ENCODE data around the gene RPP30.
"Not testable (repeated sequence)": the region's sequence is repeated elsewhere in the genome, so short reads cannot be mapped to it uniquely, and the experiment has no call there.

RPP30 gene

GRCh38 chr10:90890347-90890746 is 18.6 kb downstream of the RPP30 start:
- H3K9me3 ChIP-seq (ENCODE audit: control insufficient read depth in 2 of 2, low read length in 2 of 2): no peaks in the 10 kb centered on the region

GRCh38 chr10:90893190-90893589 is 21.4 kb downstream of the RPP30 start:
- no peak overlapping the region for H3K9ac ChIP-seq (ENCODE audit: low read depth in 1 of 2, low read length in 2 of 2)
- peaks cover 39 to 58% of the 10 kb centered on the region in 2 donors for H3K36me3 ChIP-seq (ENCODE audit: control insufficient read depth in 2 of 2, insufficient read depth in 2 of 2, low read length in 2 of 2)
- H3K4me3 ChIP-seq (ENCODE audit: low read length in 2 of 2): no peak overlapping the region
- no peaks in the 10 kb centered on the region for H3K27me3 ChIP-seq (ENCODE audit: control insufficient read depth in 2 of 2, insufficient read depth in 2 of 2, low read length in 2 of 2)
- no peak overlapping the region for H3K27ac ChIP-seq (ENCODE audit: low read depth in 2 of 2, low read length in 2 of 2)
- no peaks in the 10 kb centered on the region for H3K4me1 ChIP-seq (ENCODE audit: control insufficient read depth in 2 of 2, insufficient read depth in 2 of 2, low read length in 2 of 2)
- H3K9me3 ChIP-seq (ENCODE audit: control insufficient read depth in 2 of 2, low read length in 2 of 2): no peaks in the 10 kb centered on the region

More at GRCh38 chr10:90890347-90890746, 18.6 kb downstream of the RPP30 start:
- Histone ChIP-seq H3K4me3 (ENCODE audit: low read length in 2 of 2) (no peak overlapping the region), H3K36me3 (ENCODE audit: control insufficient read depth in 2 of 2, insufficient read depth in 2 of 2, low read length in 2 of 2) (peaks cover 45 to 65% of the 10 kb centered on the region in 2 donors), H3K27me3 (ENCODE audit: control insufficient read depth in 2 of 2, insufficient read depth in 2 of 2, low read length in 2 of 2) (no peaks in the 10 kb centered on the region), H3K9ac (ENCODE audit: low read depth in 1 of 2, low read length in 2 of 2) (no peak overlapping the region), H3K27ac (ENCODE audit: low read depth in 2 of 2, low read length in 2 of 2) (no peak overlapping the region), H3K4me1 (ENCODE audit: control insufficient read depth in 2 of 2, insufficient read depth in 2 of 2, low read length in 2 of 2) (peaks cover 0 to 4% of the 10 kb centered on the region in 2 donors)

- not testable (repeated sequence) for H3K4me3 ChIP-seq (ENCODE audit: low read length in 2 of 2); H3K4me1 ChIP-seq (ENCODE audit: control insufficient read depth in 2 of 2, insufficient read depth in 2 of 2, low read length in 2 of 2); H3K27ac ChIP-seq (ENCODE audit: low read depth in 2 of 2, low read length in 2 of 2); H3K9me3 ChIP-seq (ENCODE audit: control insufficient read depth in 2 of 2, low read length in 2 of 2); H3K9ac ChIP-seq (ENCODE audit: low read depth in 1 of 2, low read length in 2 of 2); H3K27me3 ChIP-seq (ENCODE audit: control insufficient read depth in 2 of 2, insufficient read depth in 2 of 2, low read length in 2 of 2)
- peaks cover 34 to 51% of the 10 kb centered on the region in 2 donors for H3K36me3 ChIP-seq (ENCODE audit: control insufficient read depth in 2 of 2, insufficient read depth in 2 of 2, low read length in 2 of 2)
Observed at GRCh38 chr10:90896916-90897315, 25.1 kb downstream of the RPP30 start.

- Histone ChIP-seq H3K4me3 (ENCODE audit: low read length in 2 of 2) (no peak overlapping the region), H3K27me3 (ENCODE audit: control insufficient read depth in 2 of 2, insufficient read depth in 2 of 2, low read length in 2 of 2) (no peaks in the 10 kb centered on the region), H3K9me3 (ENCODE audit: control insufficient read depth in 2 of 2, low read length in 2 of 2) (no peaks in the 10 kb centered on the region), H3K36me3 (ENCODE audit: control insufficient read depth in 2 of 2, insufficient read depth in 2 of 2, low read length in 2 of 2) (peaks cover 5 to 10% of the 10 kb centered on the region in 2 donors), H3K4me1 (ENCODE audit: control insufficient read depth in 2 of 2, insufficient read depth in 2 of 2, low read length in 2 of 2) (no peaks in the 10 kb centered on the region), H3K27ac (ENCODE audit: low read depth in 2 of 2, low read length in 2 of 2) (no peak overlapping the region), H3K9ac (ENCODE audit: low read depth in 1 of 2, low read length in 2 of 2) (no peak overlapping the region)
Observed at GRCh38 chr10:90905925-90906324, 34.2 kb downstream of the RPP30 start.

- Histone ChIP-seq H3K4me1 (ENCODE audit: control insufficient read depth in 2 of 2, insufficient read depth in 2 of 2, low read length in 2 of 2) (no peaks in the 10 kb centered on the region), H3K4me3 (ENCODE audit: low read length in 2 of 2) (no peak overlapping the region), H3K27ac (ENCODE audit: low read depth in 2 of 2, low read length in 2 of 2) (no peak overlapping the region), H3K9ac (ENCODE audit: low read depth in 1 of 2, low read length in 2 of 2) (no peak overlapping the region), H3K27me3 (ENCODE audit: control insufficient read depth in 2 of 2, insufficient read depth in 2 of 2, low read length in 2 of 2) (no peaks in the 10 kb centered on the region), H3K9me3 (ENCODE audit: control insufficient read depth in 2 of 2, low read length in 2 of 2) (no peaks in the 10 kb centered on the region), H3K36me3 (ENCODE audit: control insufficient read depth in 2 of 2, insufficient read depth in 2 of 2, low read length in 2 of 2) (peaks cover 4 to 5% of the 10 kb centered on the region in 2 donors)
Observed at GRCh38 chr10:90906596-90906995, 34.8 kb downstream of the RPP30 start.

- Histone ChIP-seq H3K4me3 (ENCODE audit: low read length in 2 of 2) (no peak overlapping the region), H3K36me3 (ENCODE audit: control insufficient read depth in 2 of 2, insufficient read depth in 2 of 2, low read length in 2 of 2) (peaks cover 0 to 5% of the 10 kb centered on the region in 2 donors), H3K27ac (ENCODE audit: low read depth in 2 of 2, low read length in 2 of 2) (no peak overlapping the region), H3K9me3 (ENCODE audit: control insufficient read depth in 2 of 2, low read length in 2 of 2) (no peaks in the 10 kb centered on the region), H3K27me3 (ENCODE audit: control insufficient read depth in 2 of 2, insufficient read depth in 2 of 2, low read length in 2 of 2) (no peaks in the 10 kb centered on the region), H3K4me1 (ENCODE audit: control insufficient read depth in 2 of 2, insufficient read depth in 2 of 2, low read length in 2 of 2) (no peaks in the 10 kb centered on the region), H3K9ac (ENCODE audit: low read depth in 1 of 2, low read length in 2 of 2) (no peak overlapping the region)
Observed at GRCh38 chr10:90911133-90912051, 39.6 kb downstream of the RPP30 start.

GRCh38 chr10:90912174-90912573 is 40.4 kb downstream of the RPP30 start:
- Histone ChIP-seq H3K9ac (ENCODE audit: low read depth in 1 of 2, low read length in 2 of 2) (no peak overlapping the region), H3K4me3 (ENCODE audit: low read length in 2 of 2) (no peak overlapping the region), H3K27me3 (ENCODE audit: control insufficient read depth in 2 of 2, insufficient read depth in 2 of 2, low read length in 2 of 2) (no peaks in the 10 kb centered on the region), H3K4me1 (ENCODE audit: control insufficient read depth in 2 of 2, insufficient read depth in 2 of 2, low read length in 2 of 2) (no peaks in the 10 kb centered on the region), H3K27ac (ENCODE audit: low read depth in 2 of 2, low read length in 2 of 2) (no peak overlapping the region), H3K36me3 (ENCODE audit: control insufficient read depth in 2 of 2, insufficient read depth in 2 of 2, low read length in 2 of 2) (peaks cover 0 to 5% of the 10 kb centered on the region in 2 donors), H3K9me3 (ENCODE audit: control insufficient read depth in 2 of 2, low read length in 2 of 2) (no peaks in the 10 kb centered on the region)

- Histone ChIP-seq H3K4me3 (ENCODE audit: low read length in 2 of 2) (no peak overlapping the region), H3K27me3 (ENCODE audit: control insufficient read depth in 2 of 2, insufficient read depth in 2 of 2, low read length in 2 of 2) (no peaks in the 10 kb centered on the region), H3K27ac (ENCODE audit: low read depth in 2 of 2, low read length in 2 of 2) (no peak overlapping the region), H3K4me1 (ENCODE audit: control insufficient read depth in 2 of 2, insufficient read depth in 2 of 2, low read length in 2 of 2) (no peaks in the 10 kb centered on the region), H3K36me3 (ENCODE audit: control insufficient read depth in 2 of 2, insufficient read depth in 2 of 2, low read length in 2 of 2) (no peaks in the 10 kb centered on the region), H3K9me3 (ENCODE audit: control insufficient read depth in 2 of 2, low read length in 2 of 2) (no peaks in the 10 kb centered on the region), H3K9ac (ENCODE audit: low read depth in 1 of 2, low read length in 2 of 2) (no peak overlapping the region)
Observed at GRCh38 chr10:90912854-90913479, 41.2 kb downstream of the RPP30 start.

- Histone ChIP-seq H3K4me1 (ENCODE audit: control insufficient read depth in 2 of 2, insufficient read depth in 2 of 2, low read length in 2 of 2) (no peaks in the 10 kb centered on the region), H3K9ac (ENCODE audit: low read depth in 1 of 2, low read length in 2 of 2) (no peak overlapping the region), H3K27me3 (ENCODE audit: control insufficient read depth in 2 of 2, insufficient read depth in 2 of 2, low read length in 2 of 2) (no peaks in the 10 kb centered on the region), H3K9me3 (ENCODE audit: control insufficient read depth in 2 of 2, low read length in 2 of 2) (no peaks in the 10 kb centered on the region), H3K27ac (ENCODE audit: low read depth in 2 of 2, low read length in 2 of 2) (no peak overlapping the region), H3K36me3 (ENCODE audit: control insufficient read depth in 2 of 2, insufficient read depth in 2 of 2, low read length in 2 of 2) (no peaks in the 10 kb centered on the region), H3K4me3 (ENCODE audit: low read length in 2 of 2) (no peak overlapping the region)
Observed at GRCh38 chr10:90913774-90914420, 42.1 kb downstream of the RPP30 start.
